H1 (cell line): ENCODE data around the gene HINT3.

ENCODE experiments used
- ATF3 ChIP-seq: IDR thresholded peaks from 2 replicates; pipeline ENCODE4 v1.6.1; 2011; ENCODE audit warnings: low read depth, mild to moderate bottlenecking, low read length; ENCODE audit not compliant: insufficient read depth
- EP300 ChIP-seq, 2 experiments: IDR thresholded peaks; 1 replicate in 1 of 2; 2 replicates in 1 of 2; pipeline ENCODE4 v1.6.1; 2011 to 2012; ENCODE audit warnings: low read depth in 2 of 2, low read length in 2 of 2, mild to moderate bottlenecking in 2 of 2, borderline replicate concordance in 1 of 2, inconsistent platforms in 1 of 2, moderate library complexity in 1 of 2
- KDM5A ChIP-seq: fragments of 200-600 bp; IDR thresholded peaks from 2 replicates; pipeline ENCODE4 v1.7.1; 2012; ENCODE audit warnings: mild to moderate bottlenecking, low read length, inconsistent platforms, mixed read lengths
- POLR2A ChIP-seq, 2 experiments: IDR thresholded peaks; 1 replicate in 1 of 2; 2 replicates in 1 of 2; pipeline ENCODE4 v1.6.1; 2011; ENCODE audit warnings: low read depth in 2 of 2, low read length in 2 of 2, mild to moderate bottlenecking in 2 of 2; ENCODE audit errors: control extremely low read depth in 1 of 2
- ZNF274 ChIP-seq: IDR thresholded peaks from 2 replicates; pipeline ENCODE4 v1.7.0; 2012; ENCODE audit warnings: low read length, borderline replicate concordance; ENCODE audit errors: extremely low read depth
- TF ChIP-seq, protein P1 (sequence below): IDR thresholded peaks from 2 replicates; pipeline ENCODE4 v1.6.1; 2011; ENCODE audit warnings: low read length, improper control_type of control experiment
- TF ChIP-seq, protein P2 (sequence below), 3 experiments: IDR thresholded peaks; 1 replicate in 2 of 3; 2 replicates in 1 of 3; pipeline versions ENCODE4 v1.5.1 to v1.6.1; 2011; ENCODE audit warnings: low read length in 3 of 3, mild to moderate bottlenecking in 3 of 3, inconsistent platforms in 2 of 3, low read depth in 1 of 3, moderate library complexity in 1 of 3; ENCODE audit not compliant: insufficient read depth in 1 of 3; ENCODE audit errors: control extremely low read depth in 1 of 3

DNA sequence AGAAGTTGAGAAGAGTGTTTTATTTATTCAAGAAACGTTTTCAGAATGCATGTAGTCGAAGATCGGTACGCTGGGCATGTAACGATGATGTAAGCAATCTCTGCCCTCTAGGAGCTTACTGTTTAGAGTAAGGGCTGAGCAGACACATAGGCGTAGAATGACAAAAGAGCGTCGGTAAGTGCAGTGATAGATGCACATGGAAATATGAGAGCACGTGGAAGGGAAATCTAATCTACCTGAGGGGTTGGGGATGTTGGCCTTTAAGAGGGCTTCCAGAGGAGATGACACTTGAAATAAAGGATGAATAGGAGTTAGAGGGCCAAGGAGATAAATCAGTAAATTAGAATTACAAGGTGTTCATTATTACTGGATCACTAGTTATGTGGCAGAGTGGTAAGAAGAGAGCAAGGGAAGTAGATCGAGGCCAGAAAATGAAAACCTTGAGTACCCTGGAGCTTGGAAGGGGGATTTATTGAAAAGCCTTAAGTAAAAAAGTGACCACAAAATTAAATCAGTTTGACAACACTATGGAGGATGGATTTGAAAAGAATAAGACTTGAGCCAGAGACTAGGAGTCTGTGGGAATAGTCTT, 30.6 kb downstream of the HINT3 start:
- TF ChIP-seq ZNF274: no peak
- no peak for TF ChIP-seq ATF3
- TF ChIP-seq, protein P1, sequence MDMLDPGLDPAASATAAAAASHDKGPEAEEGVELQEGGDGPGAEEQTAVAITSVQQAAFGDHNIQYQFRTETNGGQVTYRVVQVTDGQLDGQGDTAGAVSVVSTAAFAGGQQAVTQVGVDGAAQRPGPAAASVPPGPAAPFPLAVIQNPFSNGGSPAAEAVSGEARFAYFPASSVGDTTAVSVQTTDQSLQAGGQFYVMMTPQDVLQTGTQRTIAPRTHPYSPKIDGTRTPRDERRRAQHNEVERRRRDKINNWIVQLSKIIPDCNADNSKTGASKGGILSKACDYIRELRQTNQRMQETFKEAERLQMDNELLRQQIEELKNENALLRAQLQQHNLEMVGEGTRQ: no peak
- no peak for TF ChIP-seq POLR2A (IDR thresholded peaks at IDR 0.05; ENCODE audit: control extremely low read depth in 1 of 2, low read depth in 2 of 2, low read length in 2 of 2)
- TF ChIP-seq, protein P2, sequence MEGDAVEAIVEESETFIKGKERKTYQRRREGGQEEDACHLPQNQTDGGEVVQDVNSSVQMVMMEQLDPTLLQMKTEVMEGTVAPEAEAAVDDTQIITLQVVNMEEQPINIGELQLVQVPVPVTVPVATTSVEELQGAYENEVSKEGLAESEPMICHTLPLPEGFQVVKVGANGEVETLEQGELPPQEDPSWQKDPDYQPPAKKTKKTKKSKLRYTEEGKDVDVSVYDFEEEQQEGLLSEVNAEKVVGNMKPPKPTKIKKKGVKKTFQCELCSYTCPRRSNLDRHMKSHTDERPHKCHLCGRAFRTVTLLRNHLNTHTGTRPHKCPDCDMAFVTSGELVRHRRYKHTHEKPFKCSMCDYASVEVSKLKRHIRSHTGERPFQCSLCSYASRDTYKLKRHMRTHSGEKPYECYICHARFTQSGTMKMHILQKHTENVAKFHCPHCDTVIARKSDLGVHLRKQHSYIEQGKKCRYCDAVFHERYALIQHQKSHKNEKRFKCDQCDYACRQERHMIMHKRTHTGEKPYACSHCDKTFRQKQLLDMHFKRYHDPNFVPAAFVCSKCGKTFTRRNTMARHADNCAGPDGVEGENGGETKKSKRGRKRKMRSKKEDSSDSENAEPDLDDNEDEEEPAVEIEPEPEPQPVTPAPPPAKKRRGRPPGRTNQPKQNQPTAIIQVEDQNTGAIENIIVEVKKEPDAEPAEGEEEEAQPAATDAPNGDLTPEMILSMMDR (IDR thresholded peaks at IDR 0.05; ENCODE audit: control extremely low read depth in 1 of 3, insufficient read depth in 1 of 3, low read depth in 1 of 3, low read length in 3 of 3): no peak
- no peak for TF ChIP-seq EP300 (IDR thresholded peaks at IDR 0.05; ENCODE audit: borderline replicate concordance in 1 of 2, low read depth in 2 of 2, low read length in 2 of 2)
- no peak for TF ChIP-seq KDM5A
